HG03565 (cell line): ENCODE results near the gene MGLL.

Experiments
- ATAC-seq: cut with Tn5 transposase; IDR thresholded peaks from one replicate; pipeline ENCODE4 v1.9.1; 2021; ENCODE audit warnings: mild to moderate bottlenecking, moderate library complexity; ENCODE audit not compliant: unreplicated experiment

The MGLL gene

DNA sequence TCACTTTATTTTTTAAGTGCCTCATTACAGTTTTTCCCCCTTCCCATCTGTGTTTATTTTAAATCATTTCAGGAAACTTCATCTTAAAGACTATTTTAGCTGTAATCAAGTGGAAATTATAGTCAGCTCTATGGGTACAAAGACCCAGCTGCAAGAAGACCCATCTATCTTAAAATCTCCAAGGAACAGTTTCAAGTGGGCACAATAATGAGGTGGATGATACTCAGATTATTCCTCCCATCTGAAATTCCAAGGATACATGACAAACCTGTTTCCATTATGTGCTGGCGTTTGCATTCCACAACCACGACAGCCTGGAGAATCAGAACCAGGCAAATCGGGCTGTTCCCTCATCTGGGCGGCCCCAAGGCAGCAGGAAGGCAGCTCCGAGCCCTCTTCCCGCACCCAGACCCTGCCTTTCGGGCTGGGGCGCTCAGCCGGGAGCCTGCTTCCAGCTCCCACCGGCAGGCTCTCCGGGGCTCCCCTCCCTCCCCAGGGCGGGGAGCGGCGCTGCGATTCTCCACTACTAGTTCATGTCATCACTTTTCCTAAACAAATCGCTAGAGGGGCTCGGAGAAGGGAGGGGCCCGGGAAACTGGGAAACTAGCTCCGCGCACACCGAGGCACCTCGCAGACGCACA, at the start of gene MGLL:
Gene MGLL (minus strand): TSS at position 475 of the 641 bp plus-strand sequence. CDS start 197 bp downstream, at position 278.
- ATAC-seq, result no peak

DNA sequence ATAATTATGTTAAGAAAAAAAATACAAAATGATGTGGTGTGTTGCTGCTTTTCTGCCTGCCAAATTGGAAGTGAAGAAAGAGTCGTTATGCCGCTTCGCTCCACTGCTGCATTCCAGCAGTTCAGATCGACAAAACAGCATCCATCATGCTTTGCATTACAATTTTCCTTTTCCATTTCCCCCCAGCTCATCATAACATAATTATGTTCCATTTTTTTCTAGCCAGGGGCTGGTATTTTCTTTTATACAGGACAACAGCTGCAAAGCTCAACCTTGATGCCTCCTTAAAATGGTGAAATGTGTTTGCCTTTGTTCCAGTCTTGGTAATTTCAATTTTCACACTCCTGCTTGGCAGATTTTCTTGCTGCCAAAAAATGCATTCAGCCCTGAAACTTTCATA, 47.8 kb upstream of the MGLL start:
- no peak for ATAC-seq

DNA sequence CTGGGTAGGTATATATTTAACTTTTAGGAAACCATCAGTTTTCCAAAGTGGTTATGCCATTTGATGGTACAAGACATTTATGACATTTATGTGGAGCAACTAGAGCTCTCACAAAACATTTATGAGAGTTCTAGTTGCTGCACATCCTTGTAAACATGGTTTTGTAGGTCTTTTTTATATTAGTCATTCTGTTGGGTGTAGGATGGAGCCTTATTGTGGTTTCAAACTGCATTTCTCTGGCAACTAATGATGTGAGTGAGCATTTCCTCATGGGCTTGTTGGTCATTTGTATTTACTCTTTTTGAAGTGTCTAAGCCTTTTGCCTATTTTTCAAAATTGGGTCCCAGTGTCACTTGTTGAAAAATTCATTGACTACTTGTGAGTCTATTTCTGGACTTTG, 45.7 kb upstream of the MGLL start:
- no peak for ATAC-seq

DNA sequence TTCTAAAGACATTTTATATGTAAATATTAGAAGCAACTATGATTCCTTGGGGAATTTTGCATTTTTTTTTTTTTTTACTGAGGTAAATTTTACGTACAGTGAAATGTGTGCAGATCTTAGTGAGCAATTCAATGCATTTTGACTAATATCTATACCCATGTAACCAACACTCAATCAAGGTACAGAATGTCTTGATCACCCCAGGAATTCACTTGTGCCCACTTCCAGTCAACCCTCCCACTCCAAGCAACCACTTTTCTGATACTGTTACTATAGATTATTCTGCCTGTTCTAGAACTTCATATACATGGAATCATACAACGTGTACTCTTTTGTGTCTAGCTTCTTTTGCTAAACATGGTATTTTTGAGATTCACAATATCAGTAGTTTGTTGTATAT, 45.1 kb upstream of the MGLL start:
- ATAC-seq, result no peak

DNA sequence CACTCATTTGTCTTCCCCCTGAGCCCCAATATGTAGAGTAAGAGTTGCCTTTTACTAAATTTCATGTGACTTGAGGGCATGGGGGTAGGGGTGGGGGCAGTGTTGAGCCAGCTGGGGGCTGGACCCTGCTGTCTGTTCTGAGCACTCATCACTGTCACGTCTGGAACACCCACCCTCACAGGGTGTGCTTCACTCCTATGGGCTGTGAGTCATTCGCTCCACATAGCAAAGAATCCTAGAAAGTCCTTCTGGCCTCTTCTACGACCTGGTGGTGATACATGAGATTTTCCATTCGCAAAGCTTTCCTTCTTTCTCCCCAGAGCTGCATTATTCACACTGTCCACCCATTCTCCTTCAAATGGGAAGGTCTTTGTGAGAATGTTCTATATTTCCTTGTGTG, 43.6 kb upstream of the MGLL start:
- ATAC-seq, result no peak

DNA sequence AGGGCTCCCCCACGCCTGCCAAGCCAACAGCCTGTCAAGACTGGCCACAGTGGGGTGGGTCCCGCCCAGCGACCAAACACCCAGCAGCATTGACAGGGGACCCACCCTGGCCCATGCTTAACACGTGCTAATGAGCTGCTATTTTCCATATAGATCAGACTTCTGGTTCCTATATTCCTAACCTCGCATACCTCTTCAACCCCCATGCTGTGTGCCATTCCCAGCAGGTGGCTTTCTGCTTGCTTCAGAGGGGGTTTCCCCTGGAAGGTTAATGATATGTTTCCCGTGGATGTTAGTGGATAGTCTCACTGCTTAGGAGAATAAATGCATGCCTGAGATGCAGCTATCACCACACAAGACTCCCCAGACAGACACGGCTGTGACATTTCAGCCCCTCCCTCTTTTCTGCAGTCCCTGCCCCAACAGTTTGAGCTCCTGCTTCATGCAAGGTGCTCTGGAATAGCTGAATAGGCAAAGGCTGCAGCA, 37.9 kb upstream of the MGLL start:
- ATAC-seq, result no peak

DNA sequence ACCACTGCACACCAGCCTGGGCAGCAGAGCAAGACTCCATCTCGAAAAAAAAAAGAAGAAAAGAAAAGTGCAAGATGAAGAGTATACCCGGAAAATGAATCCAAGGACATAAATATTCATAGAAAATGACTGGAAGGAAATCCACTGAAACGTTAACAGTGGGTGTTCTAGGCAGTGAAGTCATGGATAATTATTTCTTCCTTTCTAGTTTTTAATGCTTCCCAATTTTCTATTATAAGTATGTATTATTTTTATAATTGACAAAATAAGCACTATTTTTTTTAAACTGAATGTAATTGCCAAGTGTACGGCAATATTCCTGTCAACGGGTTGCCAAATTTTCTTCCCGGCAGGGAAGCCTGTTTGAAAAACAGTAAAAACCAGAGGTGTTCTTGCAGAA, 37.4 kb upstream of the MGLL start:
- ATAC-seq, result no peak

DNA sequence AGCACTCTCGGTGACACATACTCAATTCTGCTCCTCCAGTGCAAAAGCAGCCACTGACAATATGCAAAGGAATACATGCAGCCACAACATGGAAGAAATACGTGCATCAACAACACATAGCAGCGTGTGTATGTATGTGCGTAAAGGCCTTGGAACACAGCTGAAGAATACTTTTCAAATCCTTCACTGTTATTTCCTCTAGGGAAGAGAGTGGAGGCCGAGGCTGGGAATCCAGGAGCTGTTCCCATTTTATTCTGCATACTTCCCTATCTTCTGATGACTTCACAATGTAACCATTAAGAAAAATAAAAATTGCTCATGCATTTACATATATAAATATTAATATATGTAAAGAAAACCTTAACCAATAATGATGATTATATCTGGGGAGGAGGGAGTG, 36.6 kb upstream of the MGLL start:
- no peak for ATAC-seq

DNA sequence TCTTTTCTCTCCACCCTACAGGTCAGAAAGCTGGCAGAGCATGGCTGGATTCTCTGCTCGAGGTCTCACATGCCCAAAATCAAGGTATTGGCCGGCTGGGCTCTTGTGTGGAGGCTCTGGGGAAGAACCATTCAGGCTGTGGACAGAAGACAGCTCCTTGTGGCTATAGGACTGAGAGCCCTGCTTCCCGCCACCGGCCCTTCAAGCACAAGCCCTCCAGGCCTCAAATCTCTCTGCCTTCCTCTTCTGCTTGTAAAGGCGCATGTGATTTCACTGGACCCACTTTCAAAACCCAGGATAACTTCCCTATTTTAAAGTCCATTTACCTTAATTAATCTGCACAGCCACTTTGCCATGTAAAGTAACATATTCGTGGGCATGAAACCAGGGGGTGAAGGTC, 36.2 kb upstream of the MGLL start:
- no peak for ATAC-seq

DNA sequence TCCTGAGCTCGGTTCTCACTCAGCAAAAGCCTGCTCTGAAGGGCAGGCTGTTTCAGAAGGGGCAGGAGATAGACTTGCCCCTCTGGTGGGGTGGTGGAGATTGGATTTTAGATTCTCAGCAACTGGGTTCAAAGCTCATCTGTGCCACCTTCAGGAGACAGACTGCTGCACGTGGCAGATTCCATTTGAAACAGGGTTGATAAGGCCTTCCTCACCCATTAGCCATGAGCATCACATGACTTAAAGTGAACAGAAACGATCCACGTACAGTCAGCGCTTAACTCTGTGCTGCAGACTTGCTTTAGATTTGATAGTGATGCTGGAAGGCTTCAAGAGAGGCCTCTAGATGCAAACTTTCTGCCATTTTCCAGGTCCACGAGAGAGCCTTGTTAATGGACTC, 35.0 kb upstream of the MGLL start:
- no peak for ATAC-seq

DNA sequence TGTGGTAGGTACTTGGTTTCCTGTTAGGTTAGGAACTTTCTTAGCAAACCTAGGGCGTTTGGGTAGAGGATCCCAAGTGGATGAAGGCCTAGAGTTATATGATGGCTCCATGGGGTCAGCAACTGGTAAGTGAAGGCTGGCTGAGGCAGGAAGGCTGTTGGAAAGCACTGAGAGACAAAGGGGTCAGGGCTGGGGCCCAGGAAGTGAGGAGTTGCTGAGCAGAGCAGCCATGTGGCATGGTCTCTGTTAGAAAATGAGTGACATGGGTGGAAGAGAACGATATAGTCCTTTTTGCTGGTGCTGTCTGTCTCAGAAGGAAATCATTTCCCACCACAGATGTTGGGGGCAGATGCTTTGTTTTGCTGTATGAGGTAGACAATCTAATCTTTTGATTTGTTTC, 34.5 kb upstream of the MGLL start:
- ATAC-seq, result no peak

DNA sequence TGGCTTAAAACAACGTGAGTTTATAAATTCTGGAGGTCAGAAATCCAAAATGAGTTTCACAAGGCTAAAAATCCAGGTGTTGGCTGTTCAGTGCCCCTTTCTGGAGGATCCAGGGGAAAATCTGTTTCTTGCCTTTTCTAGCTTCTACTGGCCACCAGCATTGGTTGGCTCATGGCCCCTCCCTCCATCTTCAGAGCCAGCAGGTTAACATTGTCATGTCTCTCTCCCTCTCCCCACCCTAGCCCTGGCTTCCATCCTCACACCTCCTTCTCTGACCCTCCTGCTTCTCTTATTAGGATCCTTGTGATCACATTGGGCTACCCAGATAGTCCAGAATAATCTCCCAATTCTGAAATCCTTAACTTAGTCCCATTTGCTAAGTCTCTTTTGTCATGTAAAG, 32.9 kb upstream of the MGLL start:
- ATAC-seq, result no peak

DNA sequence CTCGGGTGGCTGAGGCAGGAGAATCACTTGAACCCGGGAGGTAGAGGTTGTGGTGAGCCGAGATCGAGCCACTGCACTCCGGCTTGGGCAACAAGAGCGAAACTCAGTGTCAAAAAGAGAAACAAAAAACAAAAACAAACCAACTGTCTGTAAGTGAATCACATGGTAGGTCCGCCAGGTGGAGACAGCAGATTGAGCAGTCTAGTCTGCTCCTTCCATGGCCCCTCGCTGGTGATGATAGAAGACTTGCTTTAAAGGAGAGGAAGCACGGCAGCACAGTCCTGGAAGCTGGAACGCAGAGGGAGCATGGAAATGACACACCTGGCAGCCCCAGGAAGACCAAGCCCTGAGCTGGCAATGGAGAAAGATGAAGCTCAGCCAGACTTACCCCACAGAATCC, 31.4 kb upstream of the MGLL start:
- ATAC-seq, result no peak

DNA sequence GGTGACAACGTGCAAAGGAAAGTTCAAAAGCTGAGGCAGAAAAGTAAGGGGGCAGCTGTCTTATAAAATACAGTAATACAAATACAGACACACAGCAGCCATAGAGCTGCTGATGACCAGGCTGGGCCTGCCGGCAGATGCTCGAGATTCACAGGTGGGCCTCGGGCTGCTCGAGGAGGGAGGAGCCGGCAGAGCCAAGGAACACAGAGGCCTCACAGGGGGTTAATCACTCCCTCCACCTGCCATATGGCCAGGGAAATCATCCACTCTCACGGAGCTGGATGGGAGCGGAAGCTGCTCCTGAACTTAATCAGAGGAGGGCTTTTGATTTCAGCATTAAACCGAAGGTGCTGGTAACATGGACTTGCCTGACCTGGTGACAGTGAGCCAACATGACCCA, 29.6 kb upstream of the MGLL start:
- ATAC-seq, result no peak

DNA sequence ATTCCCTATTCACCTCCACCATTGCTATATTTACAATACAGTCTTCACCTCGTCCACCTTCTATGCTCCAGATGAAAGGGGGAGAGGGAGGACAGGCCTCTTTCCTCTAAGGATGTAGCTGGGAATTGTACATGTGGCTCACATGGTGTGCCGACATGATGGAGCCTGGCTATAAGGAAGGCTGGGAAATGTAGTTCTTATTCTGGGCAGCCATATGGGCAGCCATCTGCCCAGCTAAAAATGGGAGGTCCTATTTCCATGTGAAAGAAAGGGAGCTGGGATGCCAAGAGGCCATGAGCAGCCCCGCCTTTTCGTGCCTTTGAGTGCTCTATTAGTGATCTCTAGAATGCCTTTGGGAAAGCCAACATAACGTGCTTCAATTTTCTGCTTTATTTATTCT, 27.1 kb upstream of the MGLL start:
- ATAC-seq, result no peak

DNA sequence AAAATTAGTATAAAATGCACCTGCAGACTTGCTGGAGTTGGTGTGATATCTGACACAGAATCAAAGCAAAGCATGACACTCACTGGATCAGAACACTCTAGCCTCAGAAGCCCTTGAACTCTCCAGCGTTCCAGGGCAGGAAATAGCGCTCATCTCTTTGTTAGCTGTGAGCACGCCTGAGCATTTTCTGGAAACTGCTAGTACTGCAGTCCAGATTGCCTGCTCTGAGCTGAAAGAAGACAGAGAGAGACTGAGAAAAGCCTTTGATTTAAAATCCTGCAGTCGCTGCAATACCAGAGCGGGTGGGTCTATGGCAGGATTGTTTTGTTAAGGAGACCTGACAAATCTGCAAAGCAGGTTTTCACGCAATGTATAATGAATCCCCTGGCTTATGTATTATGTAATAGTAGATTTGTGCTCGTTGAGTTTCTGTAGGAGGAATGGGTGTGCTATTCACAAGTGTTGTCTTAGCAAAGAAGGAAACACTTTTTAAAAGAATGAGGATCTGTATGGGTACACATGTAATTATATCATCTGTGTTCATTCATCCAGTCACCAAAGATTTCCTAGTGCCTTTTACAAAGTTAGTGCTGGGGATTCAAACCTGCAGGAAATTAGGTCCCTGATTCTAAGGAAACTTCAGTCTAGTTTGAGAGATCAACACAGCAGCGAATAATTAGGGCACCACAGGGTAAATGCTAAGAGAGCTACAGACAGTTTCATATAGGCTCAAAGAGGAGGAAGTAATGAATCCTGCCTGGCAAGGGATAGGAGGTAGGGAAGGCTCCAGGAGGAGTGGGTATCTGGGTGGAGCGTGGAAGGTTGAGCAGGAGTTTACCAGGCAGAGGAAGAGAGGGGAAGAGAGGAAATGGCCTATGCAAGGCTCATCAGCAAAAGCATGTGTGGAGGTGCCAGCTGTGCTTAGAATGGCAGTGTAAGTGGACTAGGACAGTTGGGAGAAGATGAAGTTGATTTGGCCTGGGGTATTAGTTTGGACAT, 26.1 kb upstream of the MGLL start:
- no peak for ATAC-seq

DNA sequence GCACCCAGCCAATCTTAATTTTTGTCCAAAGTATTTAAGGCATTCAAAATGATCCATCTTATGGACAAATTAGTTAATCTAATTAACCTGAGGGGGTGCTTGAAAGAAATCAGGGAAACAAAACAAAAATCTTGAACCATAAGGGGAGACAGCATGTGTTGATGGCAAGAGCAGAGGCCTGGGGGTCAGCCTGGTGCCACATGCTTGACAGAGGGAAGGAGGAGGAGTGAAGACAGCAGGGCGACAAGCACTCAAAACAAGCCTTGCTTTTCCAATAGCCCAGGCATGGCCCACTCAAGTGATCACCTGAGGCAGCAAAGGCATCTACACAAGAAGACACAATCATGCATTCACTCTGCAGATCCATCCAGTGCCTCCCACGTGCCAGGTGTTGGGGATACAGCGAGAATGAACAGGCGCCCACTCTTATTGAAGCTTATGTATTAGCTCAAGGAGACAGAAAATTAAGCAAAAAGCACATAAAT, 25.0 kb upstream of the MGLL start:
- no peak for ATAC-seq

DNA sequence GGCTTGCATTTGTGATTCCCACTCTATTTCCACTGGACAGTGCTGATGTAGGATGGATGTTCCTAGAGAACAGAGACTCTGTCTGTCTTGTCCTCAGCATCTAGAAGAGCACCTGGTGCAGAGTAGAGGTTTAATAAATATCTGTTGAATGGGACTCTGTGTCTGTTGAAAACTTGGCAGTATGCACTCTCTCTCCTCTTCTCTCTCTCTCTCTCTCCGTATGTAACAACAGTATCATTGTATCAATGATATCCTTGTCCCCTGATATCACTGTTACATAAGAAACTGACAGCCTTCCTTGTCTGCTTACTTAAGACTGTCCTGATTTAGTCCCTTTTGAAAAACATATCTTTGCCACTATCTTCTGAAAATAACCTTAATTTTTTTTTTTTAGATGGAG, 24.3 kb upstream of the MGLL start:
- no peak for ATAC-seq

DNA sequence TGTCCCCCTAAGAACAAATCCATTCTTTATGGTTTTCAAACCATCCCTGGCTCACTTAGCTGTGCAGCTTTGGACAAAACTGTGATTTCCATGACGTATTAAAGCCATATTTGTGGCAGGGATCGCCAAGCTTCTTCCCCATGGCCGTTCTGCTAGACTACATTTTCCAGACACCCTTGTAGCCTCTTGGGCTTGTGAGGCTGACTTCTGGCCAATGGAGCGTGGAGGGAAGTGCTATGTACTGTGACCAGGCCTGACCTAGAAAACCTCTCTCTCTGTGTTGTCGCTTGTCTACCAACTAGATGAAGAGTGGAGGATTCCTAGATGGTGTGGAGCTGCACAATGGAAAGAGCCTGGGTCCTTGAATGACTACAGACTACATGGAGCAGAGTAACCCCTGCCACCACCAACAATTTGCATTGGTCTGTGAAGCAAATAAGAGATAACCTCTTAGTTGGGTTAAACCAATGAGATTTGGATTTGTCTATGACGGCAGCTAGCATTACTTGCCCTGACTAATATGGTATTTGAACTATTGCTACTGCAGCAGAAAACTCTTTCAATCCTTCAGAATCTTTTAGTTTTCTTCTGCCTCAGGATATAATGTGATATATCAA, 22.1 kb upstream of the MGLL start:
- no peak for ATAC-seq

DNA sequence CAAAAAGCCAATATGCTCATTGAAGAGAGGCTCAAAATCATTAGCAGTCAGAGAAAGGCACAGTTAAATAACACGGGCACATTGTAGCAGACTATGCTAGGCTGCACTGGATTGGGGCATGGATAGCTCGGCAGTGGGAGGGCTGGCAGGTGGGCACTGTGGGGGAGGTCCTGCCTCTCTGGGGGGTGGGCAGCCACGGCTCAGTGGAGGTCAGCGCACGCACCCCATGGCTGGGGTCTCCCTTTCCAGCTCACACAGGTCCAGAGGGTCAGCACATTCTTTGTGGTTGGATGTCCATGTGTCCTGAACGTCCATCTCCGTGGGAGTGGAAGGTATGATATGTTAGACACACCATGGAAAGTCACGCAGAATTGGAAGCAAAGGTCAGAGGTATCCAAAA, 18.4 kb upstream of the MGLL start:
- no peak for ATAC-seq

DNA sequence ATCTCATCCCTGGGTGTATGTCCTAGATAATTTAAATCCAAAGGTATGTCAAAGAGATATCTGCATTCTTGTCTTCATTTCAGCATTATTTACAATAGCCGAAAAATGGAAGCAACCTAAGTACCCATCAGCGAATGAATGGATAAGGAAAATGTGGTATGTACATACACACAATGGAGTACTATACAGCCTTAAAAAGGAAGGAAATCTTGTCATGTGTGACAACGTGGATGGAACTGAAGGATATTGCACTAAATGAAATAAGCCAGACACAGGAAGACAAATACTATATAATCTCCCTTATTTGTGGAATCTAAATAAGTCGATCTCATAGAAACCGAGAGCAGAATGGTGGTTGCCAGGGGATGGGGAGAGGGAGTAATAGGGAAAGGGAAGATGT, 16.8 kb upstream of the MGLL start:
- no peak for ATAC-seq
